ENCODE measurements around the gene PSENEN.

PSENEN gene

DNA sequence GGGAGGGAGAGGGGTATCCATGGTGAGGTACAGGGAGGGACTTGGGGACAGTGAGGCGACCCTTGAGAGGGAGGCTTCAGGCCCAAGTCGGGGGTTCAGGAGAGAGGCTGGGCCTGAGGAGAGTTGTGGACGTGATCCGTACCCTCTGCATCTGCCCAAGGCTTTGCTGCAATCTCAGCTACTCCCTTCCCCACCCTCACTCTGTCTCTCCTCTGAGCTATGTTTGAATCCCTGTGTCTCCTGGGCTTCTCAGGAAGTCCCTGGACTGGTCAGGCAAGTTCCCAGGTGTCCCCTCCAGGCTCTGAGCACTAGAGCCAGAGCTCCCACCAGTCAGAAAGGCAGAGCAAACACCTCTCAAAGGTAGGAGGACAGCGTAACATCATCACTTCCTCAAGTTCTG is 4.7 kb downstream of the PSENEN start:
- no peaks in the 10 kb centered on the region for H3K36me3 Mint-ChIP-seq
- peaks cover 33% of the 10 kb centered on the region for H3K4me1 Mint-ChIP-seq (ENCODE audit: low read depth)
- H3K4me3 Mint-ChIP-seq: peak overlapping the region; percentile 27

DNA sequence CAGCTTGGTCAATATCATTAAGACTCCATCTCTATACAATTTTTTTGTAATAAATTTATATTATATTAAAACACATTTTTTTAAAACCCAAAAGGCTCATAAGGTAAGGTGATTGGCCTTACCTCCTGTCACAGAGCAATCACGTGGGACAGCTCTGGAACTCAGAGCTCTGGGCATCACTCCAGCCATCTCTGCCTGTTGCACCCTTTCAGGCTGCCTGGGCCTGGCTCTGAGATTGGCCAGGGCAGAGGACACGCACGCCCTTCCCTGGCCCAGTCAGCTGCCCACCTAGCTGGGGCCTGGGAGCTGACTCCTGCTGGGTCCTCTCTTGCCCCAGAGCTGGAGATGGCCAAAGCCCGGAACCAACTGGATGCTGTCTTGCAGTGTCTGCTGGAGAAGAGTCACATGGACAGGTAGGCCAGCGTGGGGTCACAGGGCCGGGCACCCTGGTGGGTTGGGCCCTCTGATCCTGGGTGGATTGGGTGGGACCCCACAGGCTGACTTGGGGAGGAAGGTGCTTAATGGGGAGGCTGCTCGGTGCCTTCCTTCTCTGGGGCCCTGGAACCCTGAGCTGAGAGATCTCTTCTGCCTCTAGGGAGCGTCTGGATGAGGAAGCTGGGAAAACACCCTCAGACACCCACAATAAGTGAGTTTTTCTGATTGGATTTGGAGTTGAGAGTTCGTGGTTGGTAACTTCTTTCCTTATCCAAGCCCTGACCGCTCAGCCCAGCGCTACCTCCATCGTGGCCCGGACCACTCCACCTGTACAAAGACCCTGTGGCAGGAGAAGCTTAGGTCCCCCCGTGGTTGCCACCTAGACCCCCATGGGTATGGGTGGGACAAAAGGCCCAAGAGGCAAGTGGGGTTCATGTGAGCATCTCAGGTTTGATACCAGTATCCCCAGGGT is 6.6 kb downstream of the PSENEN start:
- no peaks in the 10 kb centered on the region for H3K27me3 Mint-ChIP-seq
- H3K36me3 Mint-ChIP-seq: no peaks in the 10 kb centered on the region
- H3K27ac Mint-ChIP-seq: no peak overlapping the region
- H3K4me3 Mint-ChIP-seq: no peak overlapping the region
- H3K9me3 Mint-ChIP-seq (ENCODE audit: low read depth): no peaks in the 10 kb centered on the region
- H3K4me1 Mint-ChIP-seq (ENCODE audit: low read depth): peaks cover 28% of the 10 kb centered on the region

More for the DNA sequence above, 4.7 kb downstream of the PSENEN start:
- Mint-ChIP-seq H3K9me3 (ENCODE audit: low read depth) (no peaks in the 10 kb centered on the region), H3K27ac (no peak overlapping the region), H3K27me3 (no peaks in the 10 kb centered on the region)

- no peaks in the 10 kb centered on the region for H3K9me3 Mint-ChIP-seq (ENCODE audit: low read depth)
- H3K27me3 Mint-ChIP-seq: no peaks in the 10 kb centered on the region
- H3K36me3 Mint-ChIP-seq: no peaks in the 10 kb centered on the region
- no peak overlapping the region for H3K27ac Mint-ChIP-seq
- no peak overlapping the region for H3K4me3 Mint-ChIP-seq
- H3K4me1 Mint-ChIP-seq (ENCODE audit: low read depth): peaks cover 34% of the 10 kb centered on the region
These were observed 7.4 kb downstream of the PSENEN start for GRCh38 chr19:35752746-35753350.

DNA sequence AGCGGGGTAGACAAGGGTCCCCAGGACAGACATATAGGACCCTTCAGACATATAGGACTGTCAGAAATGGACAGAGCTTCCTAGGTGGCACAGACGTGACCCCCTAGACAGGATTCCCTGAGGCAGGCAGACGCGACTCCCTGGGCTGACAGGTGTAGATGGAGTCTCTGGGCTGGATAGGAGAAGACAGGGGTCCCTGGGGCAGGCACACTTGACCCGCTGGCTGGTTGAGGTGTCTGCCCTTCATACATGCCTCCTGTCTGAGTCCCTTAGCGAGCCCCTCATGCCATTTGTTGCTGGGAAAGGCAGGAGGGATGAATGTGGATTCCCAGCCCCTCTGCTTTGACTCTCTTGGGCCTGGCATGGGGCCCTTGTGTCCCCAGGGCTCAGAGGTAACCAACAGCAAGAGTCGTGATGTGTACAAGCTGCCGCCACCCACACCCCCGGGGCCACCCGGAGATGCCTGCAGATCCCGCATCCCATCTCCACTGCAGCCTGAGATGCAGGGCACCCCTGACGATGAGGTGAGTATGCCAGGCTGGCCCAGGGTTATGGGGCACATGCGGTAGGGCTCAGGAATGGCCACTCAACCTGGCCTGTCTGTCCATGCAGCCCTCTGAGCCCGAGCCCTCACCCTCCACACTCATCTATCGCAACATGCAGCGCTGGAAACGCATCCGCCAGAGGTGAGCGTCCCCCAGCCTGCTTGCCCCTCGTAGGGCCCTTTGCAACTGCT is 8.4 kb downstream of the PSENEN start:
- Mint-ChIP-seq H3K9me3 (ENCODE audit: low read depth) (no peaks in the 10 kb centered on the region), H3K4me3 (no peak overlapping the region), H3K4me1 (ENCODE audit: low read depth) (peaks cover 27% of the 10 kb centered on the region), H3K36me3 (no peaks in the 10 kb centered on the region), H3K27ac (no peak overlapping the region), H3K27me3 (no peaks in the 10 kb centered on the region)

DNA sequence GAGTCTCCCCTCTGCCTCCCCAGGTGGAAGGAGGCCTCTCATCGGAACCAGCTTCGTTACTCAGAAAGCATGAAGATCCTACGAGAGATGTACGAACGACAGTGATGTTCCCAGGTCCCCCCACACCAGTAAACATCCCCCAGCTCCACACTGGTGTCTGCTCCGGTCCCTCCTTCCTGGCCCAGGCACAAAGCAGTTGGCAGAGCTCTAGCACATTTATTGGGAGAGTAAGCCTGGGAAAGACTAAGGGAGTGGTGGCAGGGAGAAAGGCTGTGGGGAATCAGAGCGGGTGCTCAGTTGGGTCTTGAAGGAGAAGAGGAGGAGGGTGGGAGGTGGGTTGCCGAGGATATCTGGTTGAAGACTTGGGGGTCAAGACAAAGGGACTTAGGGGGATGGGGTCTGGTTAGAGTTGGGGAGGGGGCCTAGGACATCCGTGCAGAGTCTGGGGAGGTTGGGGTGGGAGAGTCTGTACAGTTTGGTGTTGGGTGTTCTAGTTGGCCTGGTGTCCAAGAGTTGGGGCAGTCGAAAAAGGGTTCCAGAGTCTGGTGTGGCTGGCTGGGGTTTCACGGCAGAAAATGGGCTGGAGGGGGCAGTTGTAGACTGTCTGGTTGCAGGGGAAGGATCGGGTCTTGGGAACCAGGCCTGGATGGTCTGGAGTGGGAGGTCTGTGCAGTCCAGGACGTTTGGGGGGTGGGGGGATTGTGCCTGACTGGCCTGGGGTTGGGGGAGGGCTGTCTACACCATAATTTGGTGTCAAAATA is 9.1 kb downstream of the PSENEN start:
- peak overlapping the region; percentile 51 for H3K4me3 Mint-ChIP-seq
- H3K4me1 Mint-ChIP-seq (ENCODE audit: low read depth): peaks cover 30% of the 10 kb centered on the region
- no peaks in the 10 kb centered on the region for H3K36me3 Mint-ChIP-seq
- H3K27ac Mint-ChIP-seq: no peak overlapping the region
- no peaks in the 10 kb centered on the region for H3K9me3 Mint-ChIP-seq (ENCODE audit: low read depth)
- no peaks in the 10 kb centered on the region for H3K27me3 Mint-ChIP-seq

GRCh38 chr19:35755131-35755549 is 9.7 kb downstream of the PSENEN start:
- no peaks in the 10 kb centered on the region for H3K27me3 Mint-ChIP-seq
- no peaks in the 10 kb centered on the region for H3K9me3 Mint-ChIP-seq (ENCODE audit: low read depth)
- no peak overlapping the region for H3K27ac Mint-ChIP-seq
- H3K36me3 Mint-ChIP-seq: no peaks in the 10 kb centered on the region
- H3K4me1 Mint-ChIP-seq (ENCODE audit: low read depth): peaks cover 27% of the 10 kb centered on the region
- H3K4me3 Mint-ChIP-seq: peak overlapping the region; percentile 51

- H3K36me3 Mint-ChIP-seq: no peaks in the 10 kb centered on the region
- H3K27me3 Mint-ChIP-seq: no peaks in the 10 kb centered on the region
- H3K4me3 Mint-ChIP-seq: peak overlapping the region; percentile 68
- H3K4me1 Mint-ChIP-seq (ENCODE audit: low read depth): peaks cover 27% of the 10 kb centered on the region
- no peak overlapping the region for H3K27ac Mint-ChIP-seq
- H3K9me3 Mint-ChIP-seq (ENCODE audit: low read depth): no peaks in the 10 kb centered on the region
These were observed 10.3 kb downstream of the PSENEN start for GRCh38 chr19:35755550-35756376.

GRCh38 chr19:35756377-35757230 is 11.2 kb downstream of the PSENEN start, which contains the start of gene HSPB6:
HSPB6 (minus strand) TSS chr19:35757029; CDS start chr19:35757008, 21 bp downstream.
- Mint-ChIP-seq H3K9me3 (ENCODE audit: low read depth) (no peaks in the 10 kb centered on the region), H3K27ac (peak within 1 kb of the TSS; percentile 95), H3K27me3 (no peaks in the 10 kb centered on the region), H3K4me1 (ENCODE audit: low read depth) (peaks cover 27% of the 10 kb centered on the region), H3K36me3 (no peaks in the 10 kb centered on the region), H3K4me3 (peak within 1 kb of the TSS; percentile 96)

DNA sequence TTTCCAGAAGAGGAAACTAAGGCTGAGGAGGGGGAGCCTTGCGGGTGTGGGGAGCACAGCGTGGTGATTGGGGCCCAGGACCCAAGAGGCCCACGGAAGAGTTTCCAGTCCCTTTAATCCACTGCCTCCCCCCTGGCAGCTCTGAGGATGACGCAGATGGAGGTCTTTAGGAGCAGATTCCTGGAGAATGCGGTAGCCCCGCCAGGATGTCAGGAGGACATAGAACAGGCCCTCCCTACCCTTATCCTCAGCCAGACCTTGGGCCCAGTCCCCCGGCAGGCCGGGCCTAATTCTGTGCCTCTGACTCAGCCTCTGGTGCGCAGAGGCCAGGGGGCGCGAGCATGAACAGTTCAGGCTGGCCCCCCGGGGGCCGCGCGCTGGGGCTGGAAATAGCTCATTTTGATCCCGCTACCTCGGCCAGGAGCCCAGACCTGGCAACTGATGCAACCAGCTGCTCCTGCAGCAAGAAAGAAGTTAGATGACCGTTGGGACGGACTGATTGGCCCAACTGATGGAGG is 11.8 kb downstream of the PSENEN start:
- H3K27me3 Mint-ChIP-seq: no peaks in the 10 kb centered on the region
- H3K4me1 Mint-ChIP-seq (ENCODE audit: low read depth): peaks cover 27% of the 10 kb centered on the region
- H3K4me3 Mint-ChIP-seq: peak overlapping the region; percentile 96
- H3K36me3 Mint-ChIP-seq: no peaks in the 10 kb centered on the region
- no peak overlapping the region for H3K27ac Mint-ChIP-seq
- no peaks in the 10 kb centered on the region for H3K9me3 Mint-ChIP-seq (ENCODE audit: low read depth)

DNA sequence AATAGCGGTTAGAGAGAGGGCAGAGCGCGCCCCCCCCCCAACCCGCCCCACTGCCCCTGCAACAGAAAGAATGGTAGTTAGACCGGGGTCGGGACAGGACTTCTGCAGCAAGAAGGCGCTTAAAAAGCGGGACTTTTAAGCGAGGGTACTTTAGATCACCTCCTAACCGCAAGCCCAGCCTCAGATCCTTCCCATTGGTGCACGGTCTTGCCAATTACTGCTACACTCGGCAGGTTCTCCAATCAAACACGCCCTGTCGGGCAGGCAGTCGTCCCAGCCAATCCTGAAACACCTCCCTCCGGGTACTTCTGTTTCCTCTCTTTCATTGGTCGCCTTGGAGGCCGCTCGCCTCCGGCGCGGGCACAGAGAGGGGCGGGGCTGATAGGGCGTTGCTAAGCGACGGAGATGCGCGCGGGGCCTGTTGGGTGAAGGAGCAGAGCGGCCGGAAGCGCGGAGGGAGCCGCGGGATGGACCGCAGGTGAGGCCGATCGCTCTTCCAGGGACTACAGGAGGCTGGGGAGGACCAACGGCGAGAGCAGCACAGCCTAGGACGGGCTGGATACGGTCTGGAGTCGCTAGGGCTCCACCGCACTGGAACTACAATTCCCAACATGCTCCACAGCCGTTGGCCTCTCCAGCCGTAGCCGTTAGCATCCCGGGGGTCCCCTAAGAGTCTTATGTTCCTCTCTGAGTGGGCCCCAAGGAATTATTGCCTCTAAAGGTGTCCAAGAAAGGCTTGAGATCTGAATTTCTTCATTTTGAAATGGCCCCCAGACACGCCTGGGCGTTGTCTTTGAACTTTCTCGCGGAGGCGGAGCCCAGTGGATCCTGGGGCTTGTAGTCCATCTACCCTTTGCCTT is 12.5 kb downstream of the PSENEN start, which contains the start of gene PROSER3:
TSS of gene PROSER3 (plus strand) at position 428 of the 860 bp plus-strand sequence. CDS start at position 468, 40 bp downstream.
- Mint-ChIP-seq H3K9me3 (ENCODE audit: low read depth) (no peaks in the 10 kb centered on the region), H3K27me3 (no peaks in the 10 kb centered on the region), H3K4me3 (peak within 1 kb of the TSS; percentile 96), H3K36me3 (no peaks in the 10 kb centered on the region), H3K27ac (peak within 1 kb of the TSS; percentile 95), H3K4me1 (ENCODE audit: low read depth) (peaks cover 27% of the 10 kb centered on the region)

DNA sequence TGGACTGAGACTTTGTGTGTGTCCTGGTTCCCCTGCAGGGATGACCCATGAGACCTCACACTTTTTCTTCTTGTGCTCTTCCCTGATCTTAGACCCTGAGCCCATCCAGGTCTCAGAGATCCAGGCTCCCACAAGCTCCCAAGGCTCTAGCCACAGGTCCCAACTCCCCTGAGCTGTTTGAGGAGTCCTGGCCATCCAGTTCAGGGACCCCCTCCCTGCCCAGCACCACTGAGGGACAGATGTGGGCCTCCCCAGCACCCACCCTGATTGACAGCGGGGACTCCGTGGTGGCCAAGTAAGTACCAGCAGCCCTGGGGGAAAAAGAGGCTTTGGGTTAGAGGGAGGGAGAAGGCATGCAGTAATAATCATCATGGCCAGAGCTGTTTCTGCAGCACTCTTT is 14.2 kb downstream of the PSENEN start:
- Mint-ChIP-seq H3K36me3 (no peaks in the 10 kb centered on the region), H3K27ac (no peak overlapping the region), H3K27me3 (no peaks in the 10 kb centered on the region), H3K4me3 (peak overlapping the region; percentile 96), H3K4me1 (ENCODE audit: low read depth) (peaks cover 27% of the 10 kb centered on the region), H3K9me3 (ENCODE audit: low read depth) (no peaks in the 10 kb centered on the region)

GRCh38 chr19:35760711-35761349 is 15.4 kb downstream of the PSENEN start:
- H3K9me3 Mint-ChIP-seq (ENCODE audit: low read depth): no peaks in the 10 kb centered on the region
- H3K4me1 Mint-ChIP-seq (ENCODE audit: low read depth): peaks cover 24% of the 10 kb centered on the region
- H3K36me3 Mint-ChIP-seq: no peaks in the 10 kb centered on the region
- H3K4me3 Mint-ChIP-seq: no peak overlapping the region
- no peaks in the 10 kb centered on the region for H3K27me3 Mint-ChIP-seq
- H3K27ac Mint-ChIP-seq: no peak overlapping the region
